Measurements from ENCODE around the gene NME2.

Gene NME2

GRCh38 chr17:51132964-51133319, 33.3 kb upstream of the NME2 start:
- H3K23ac ChIP-seq (ENCODE audit: low read length): no peak overlapping the region
- no peak overlapping the region for H3K18ac ChIP-seq (ENCODE audit: low read length)
- H3K56ac ChIP-seq (ENCODE audit: low read length): no peak overlapping the region
- H3K9ac ChIP-seq (ENCODE audit: low read length): no peak overlapping the region
- H3K4me2 ChIP-seq (ENCODE audit: low read length): no peak overlapping the region
- H3K36me3 ChIP-seq (ENCODE audit: control insufficient read depth, insufficient read depth, low read length): no peaks in the 10 kb centered on the region
- H4K5ac ChIP-seq (ENCODE audit: low read length): no peak overlapping the region
- H3K4me3 ChIP-seq (ENCODE audit: low read length): no peak overlapping the region
- H3K4ac ChIP-seq (ENCODE audit: low read depth, low read length): no peak overlapping the region
- H2BK5ac ChIP-seq (ENCODE audit: low read length): no peak overlapping the region
- no peak for DNase-seq
- no peak overlapping the region for H2BK120ac ChIP-seq (ENCODE audit: low read depth, low read length)
- no peak overlapping the region for H4K8ac ChIP-seq (ENCODE audit: low read depth, low read length)
- no peak overlapping the region for H2BK15ac ChIP-seq (replicated peaks; ENCODE audit: low read depth)
- H2AK5ac ChIP-seq (ENCODE audit: low read length): no peak overlapping the region
- H3K79me2 ChIP-seq (ENCODE audit: control insufficient read depth, insufficient read depth, low read length): no peaks in the 10 kb centered on the region
- no peaks in the 10 kb centered on the region for H3K79me1 ChIP-seq (ENCODE audit: low read length)
- H3K4me1 ChIP-seq (ENCODE audit: control insufficient read depth, low read depth, low read length): no peaks in the 10 kb centered on the region
- H3K27me3 ChIP-seq (ENCODE audit: insufficient read depth, low read length, poor library complexity): no peaks in the 10 kb centered on the region
- no peak overlapping the region for H3K27ac ChIP-seq (ENCODE audit: low read depth, low read length)

GRCh38 chr17:51133365-51133764, 32.8 kb upstream of the NME2 start:
- no peak overlapping the region for H2AK5ac ChIP-seq (ENCODE audit: low read length)
- H4K8ac ChIP-seq (ENCODE audit: low read depth, low read length): no peak overlapping the region
- H3K56ac ChIP-seq (ENCODE audit: low read length): no peak overlapping the region
- H3K4ac ChIP-seq (ENCODE audit: low read depth, low read length): no peak overlapping the region
- no peaks in the 10 kb centered on the region for H3K27me3 ChIP-seq (ENCODE audit: insufficient read depth, low read length, poor library complexity)
- no CpG with 5 or more reads among the region's 2 CpGs for WGBS (ENCODE audit: extremely low coverage, insufficient coverage, low lambda C conversion rate)
- no peaks in the 10 kb centered on the region for H3K36me3 ChIP-seq (ENCODE audit: control insufficient read depth, insufficient read depth, low read length)
- no peak overlapping the region for H2BK120ac ChIP-seq (ENCODE audit: low read depth, low read length)
- H3K79me1 ChIP-seq (ENCODE audit: low read length): no peaks in the 10 kb centered on the region
- H3K4me3 ChIP-seq (ENCODE audit: low read length): no peak overlapping the region
- no peak overlapping the region for H2BK5ac ChIP-seq (ENCODE audit: low read length)
- H3K4me2 ChIP-seq (ENCODE audit: low read length): no peak overlapping the region
- H3K27ac ChIP-seq (ENCODE audit: low read depth, low read length): no peak overlapping the region
- H3K23ac ChIP-seq (ENCODE audit: low read length): no peak overlapping the region
- H3K79me2 ChIP-seq (ENCODE audit: control insufficient read depth, insufficient read depth, low read length): no peaks in the 10 kb centered on the region
- H3K18ac ChIP-seq (ENCODE audit: low read length): no peak overlapping the region
- H2BK15ac ChIP-seq (replicated peaks; ENCODE audit: low read depth): no peak overlapping the region
- no peak overlapping the region for H4K5ac ChIP-seq (ENCODE audit: low read length)
- DNase-seq: no peak
- no peaks in the 10 kb centered on the region for H3K4me1 ChIP-seq (ENCODE audit: control insufficient read depth, low read depth, low read length)
- no peak overlapping the region for H3K9ac ChIP-seq (ENCODE audit: low read length)

GRCh38 chr17:51135956-51136355, 30.3 kb upstream of the NME2 start:
- no peak overlapping the region for H3K23ac ChIP-seq (ENCODE audit: low read length)
- H3K27ac ChIP-seq (ENCODE audit: low read depth, low read length): no peak overlapping the region
- H2BK15ac ChIP-seq (replicated peaks; ENCODE audit: low read depth): no peak overlapping the region
- no peaks in the 10 kb centered on the region for H3K36me3 ChIP-seq (ENCODE audit: control insufficient read depth, insufficient read depth, low read length)
- H3K18ac ChIP-seq (ENCODE audit: low read length): no peak overlapping the region
- H3K4me3 ChIP-seq (ENCODE audit: low read length): no peak overlapping the region
- DNase-seq: no peak
- WGBS (ENCODE audit: extremely low coverage, insufficient coverage, low lambda C conversion rate): no CpG with 5 or more reads among the region's 3 CpGs
- H3K9ac ChIP-seq (ENCODE audit: low read length): no peak overlapping the region
- H2BK5ac ChIP-seq (ENCODE audit: low read length): no peak overlapping the region
- H4K8ac ChIP-seq (ENCODE audit: low read depth, low read length): no peak overlapping the region
- no peaks in the 10 kb centered on the region for H3K79me1 ChIP-seq (ENCODE audit: low read length)
- no peaks in the 10 kb centered on the region for H3K27me3 ChIP-seq (ENCODE audit: insufficient read depth, low read length, poor library complexity)
- no peak overlapping the region for H4K5ac ChIP-seq (ENCODE audit: low read length)
- H3K4me2 ChIP-seq (ENCODE audit: low read length): no peak overlapping the region
- H3K56ac ChIP-seq (ENCODE audit: low read length): no peak overlapping the region
- H3K4me1 ChIP-seq (ENCODE audit: control insufficient read depth, low read depth, low read length): no peaks in the 10 kb centered on the region
- no peak overlapping the region for H3K4ac ChIP-seq (ENCODE audit: low read depth, low read length)
- no peak overlapping the region for H2BK120ac ChIP-seq (ENCODE audit: low read depth, low read length)
- H3K79me2 ChIP-seq (ENCODE audit: control insufficient read depth, insufficient read depth, low read length): no peaks in the 10 kb centered on the region
- H2AK5ac ChIP-seq (ENCODE audit: low read length): no peak overlapping the region

- H3K27me3 ChIP-seq (ENCODE audit: insufficient read depth, low read length, poor library complexity): no peaks in the 10 kb centered on the region
- H2AK5ac ChIP-seq (ENCODE audit: low read length): no peak overlapping the region
- H3K9ac ChIP-seq (ENCODE audit: low read length): no peak overlapping the region
- H2BK5ac ChIP-seq (ENCODE audit: low read length): no peak overlapping the region
- no peak for DNase-seq
- H3K23ac ChIP-seq (ENCODE audit: low read length): no peak overlapping the region
- no peak overlapping the region for H3K4me3 ChIP-seq (ENCODE audit: low read length)
- no peak overlapping the region for H3K4ac ChIP-seq (ENCODE audit: low read depth, low read length)
- H3K79me1 ChIP-seq (ENCODE audit: low read length): no peaks in the 10 kb centered on the region
- no peak overlapping the region for H3K27ac ChIP-seq (ENCODE audit: low read depth, low read length)
- no peak overlapping the region for H4K8ac ChIP-seq (ENCODE audit: low read depth, low read length)
- no peak overlapping the region for H3K18ac ChIP-seq (ENCODE audit: low read length)
- no peaks in the 10 kb centered on the region for H3K36me3 ChIP-seq (ENCODE audit: control insufficient read depth, insufficient read depth, low read length)
- no peak overlapping the region for H2BK120ac ChIP-seq (ENCODE audit: low read depth, low read length)
- no peak overlapping the region for H3K56ac ChIP-seq (ENCODE audit: low read length)
- no peak overlapping the region for H4K5ac ChIP-seq (ENCODE audit: low read length)
- no peaks in the 10 kb centered on the region for H3K79me2 ChIP-seq (ENCODE audit: control insufficient read depth, insufficient read depth, low read length)
- no peak overlapping the region for H3K4me2 ChIP-seq (ENCODE audit: low read length)
- H2BK15ac ChIP-seq (replicated peaks; ENCODE audit: low read depth): no peak overlapping the region
- H3K4me1 ChIP-seq (ENCODE audit: control insufficient read depth, low read depth, low read length): no peaks in the 10 kb centered on the region
- WGBS (ENCODE audit: extremely low coverage, insufficient coverage, low lambda C conversion rate): no CpG with 5 or more reads among the region's 2 CpGs
Measured at GRCh38 chr17:51142597-51142996, 23.6 kb upstream of the NME2 start.

GRCh38 chr17:51144266-51145022, 21.8 kb upstream of the NME2 start:
- no peak overlapping the region for H3K9ac ChIP-seq (ENCODE audit: low read length)
- no peak overlapping the region for H3K4me3 ChIP-seq (ENCODE audit: low read length)
- no peaks in the 10 kb centered on the region for H3K79me1 ChIP-seq (ENCODE audit: low read length)
- no peak overlapping the region for H4K5ac ChIP-seq (ENCODE audit: low read length)
- no peak overlapping the region for H2BK15ac ChIP-seq (replicated peaks; ENCODE audit: low read depth)
- H3K36me3 ChIP-seq (ENCODE audit: control insufficient read depth, insufficient read depth, low read length): no peaks in the 10 kb centered on the region
- H3K4ac ChIP-seq (ENCODE audit: low read depth, low read length): no peak overlapping the region
- H3K4me1 ChIP-seq (ENCODE audit: control insufficient read depth, low read depth, low read length): no peaks in the 10 kb centered on the region
- peak overlapping the region; percentile 6 for H3K56ac ChIP-seq (ENCODE audit: low read length)
- H3K18ac ChIP-seq (ENCODE audit: low read length): no peak overlapping the region
- H2AK5ac ChIP-seq (ENCODE audit: low read length): no peak overlapping the region
- H3K27ac ChIP-seq (ENCODE audit: low read depth, low read length): no peak overlapping the region
- no peak overlapping the region for H4K8ac ChIP-seq (ENCODE audit: low read depth, low read length)
- no peak overlapping the region for H3K4me2 ChIP-seq (ENCODE audit: low read length)
- no peaks in the 10 kb centered on the region for H3K79me2 ChIP-seq (ENCODE audit: control insufficient read depth, insufficient read depth, low read length)
- no peak overlapping the region for H3K23ac ChIP-seq (ENCODE audit: low read length)
- H2BK120ac ChIP-seq (ENCODE audit: low read depth, low read length): no peak overlapping the region
- H2BK5ac ChIP-seq (ENCODE audit: low read length): no peak overlapping the region
- peak; percentile 47 for DNase-seq
- H3K27me3 ChIP-seq (ENCODE audit: insufficient read depth, low read length, poor library complexity): no peaks in the 10 kb centered on the region
- WGBS (ENCODE audit: extremely low coverage, insufficient coverage, low lambda C conversion rate): no CpG with 5 or more reads among the region's 6 CpGs

GRCh38 chr17:51147650-51148049, 18.6 kb upstream of the NME2 start:
- H3K4me2 ChIP-seq (ENCODE audit: low read length): no peak overlapping the region
- H3K36me3 ChIP-seq (ENCODE audit: control insufficient read depth, insufficient read depth, low read length): no peaks in the 10 kb centered on the region
- H3K9ac ChIP-seq (ENCODE audit: low read length): no peak overlapping the region
- DNase-seq: no peak
- no peak overlapping the region for H3K4ac ChIP-seq (ENCODE audit: low read depth, low read length)
- no peak overlapping the region for H2BK15ac ChIP-seq (replicated peaks; ENCODE audit: low read depth)
- H3K79me1 ChIP-seq (ENCODE audit: low read length): no peaks in the 10 kb centered on the region
- H2BK5ac ChIP-seq (ENCODE audit: low read length): no peak overlapping the region
- H3K4me1 ChIP-seq (ENCODE audit: control insufficient read depth, low read depth, low read length): no peaks in the 10 kb centered on the region
- H4K8ac ChIP-seq (ENCODE audit: low read depth, low read length): no peak overlapping the region
- H3K4me3 ChIP-seq (ENCODE audit: low read length): no peak overlapping the region
- H3K18ac ChIP-seq (ENCODE audit: low read length): no peak overlapping the region
- H3K27me3 ChIP-seq (ENCODE audit: insufficient read depth, low read length, poor library complexity): no peaks in the 10 kb centered on the region
- no peak overlapping the region for H2BK120ac ChIP-seq (ENCODE audit: low read depth, low read length)
- H2AK5ac ChIP-seq (ENCODE audit: low read length): no peak overlapping the region
- no peak overlapping the region for H3K56ac ChIP-seq (ENCODE audit: low read length)
- H3K27ac ChIP-seq (ENCODE audit: low read depth, low read length): no peak overlapping the region
- no CpG with 5 or more reads among the region's 4 CpGs for WGBS (ENCODE audit: extremely low coverage, insufficient coverage, low lambda C conversion rate)
- H3K79me2 ChIP-seq (ENCODE audit: control insufficient read depth, insufficient read depth, low read length): no peaks in the 10 kb centered on the region
- no peak overlapping the region for H4K5ac ChIP-seq (ENCODE audit: low read length)
- H3K23ac ChIP-seq (ENCODE audit: low read length): no peak overlapping the region
